CD14-positive monocyte (primary cell): Measurements from ENCODE around the gene CCDC90B. TPM values are rescaled to one million over a fixed set of nuclear protein-coding genes. Genes with fewer than 3 reads are reported as not detected.
"Not testable (repeated sequence)": the region's sequence is repeated elsewhere in the genome, so short reads cannot be mapped to it uniquely, and the experiment has no call there.

Experiments
- DNase-seq, 3 donors: peaks; one replicate each; pipeline ENCODE4 v3.0.0-alpha.2; 2011 to 2022
- H2AFZ ChIP-seq: 2 replicates; pipeline ENCODE4 v1.6.0; 2012; ENCODE audit warnings: mild to moderate bottlenecking, low read depth, low read length, inconsistent platforms; ENCODE audit not compliant: insufficient read depth, poor library complexity, severe bottlenecking
- H3K27ac ChIP-seq, 2 donors: 1 replicate in 1 of 2; 2 replicates in 1 of 2; pipeline ENCODE4 v1.5.1; 2012 to 2013; ENCODE audit warnings: low read length in 2 of 2, control low read depth in 1 of 2, inconsistent platforms in 1 of 2, low read depth in 1 of 2, mild to moderate bottlenecking in 1 of 2
- H3K27me3 ChIP-seq, 2 donors: one replicate each; pipeline versions ENCODE4 v1.6.0 to v1.6.1; 2011 to 2013; ENCODE audit warnings: low read length in 2 of 2; ENCODE audit not compliant: control insufficient read depth in 2 of 2, insufficient read depth in 2 of 2
- H3K36me3 ChIP-seq, 2 donors: replicated peaks in 1 of 2; 1 replicate in 1 of 2; 2 replicates in 1 of 2; pipeline versions ENCODE4 v1.5.1 to v1.6.1; 2012 to 2013; ENCODE audit warnings: low read length in 2 of 2, control low read depth in 1 of 2, inconsistent platforms in 1 of 2, mild to moderate bottlenecking in 1 of 2; ENCODE audit not compliant: insufficient read depth in 2 of 2, control insufficient read depth in 1 of 2
- H3K4me1 ChIP-seq, 2 donors: 1 replicate in 1 of 2; 2 replicates in 1 of 2; pipeline versions ENCODE4 v1.5.1 to v1.6.1; 2012 to 2013; ENCODE audit warnings: low read length in 2 of 2, control low read depth in 1 of 2, inconsistent platforms in 1 of 2, mild to moderate bottlenecking in 1 of 2, moderate library complexity in 1 of 2; ENCODE audit not compliant: insufficient read depth in 2 of 2, control insufficient read depth in 1 of 2
- H3K4me2 ChIP-seq: replicated peaks from 2 replicates; pipeline ENCODE3; 2012; ENCODE audit warnings: low read length, moderate library complexity, mild to moderate bottlenecking; ENCODE audit not compliant: poor library complexity, severe bottlenecking; ENCODE audit errors: extremely low read depth
- H3K4me3 ChIP-seq, 3 experiments: fragments of 200-600 bp in 1 of 3; sonication (generic) in 1 of 3; replicated peaks in 1 of 3; 1 replicate in 2 of 3; 2 replicates in 1 of 3; pipeline ENCODE4 v1.5.1; 2011 to 2013; ENCODE audit warnings: low read length in 3 of 3, mild to moderate bottlenecking in 3 of 3, control low read depth in 2 of 3, low read depth in 2 of 3, inconsistent platforms in 1 of 3, moderate library complexity in 1 of 3
- H3K79me2 ChIP-seq: 2 replicates; pipeline ENCODE4 v1.6.0; 2012; ENCODE audit warnings: mild to moderate bottlenecking, control low read depth, inconsistent platforms, low read length, moderate library complexity; ENCODE audit not compliant: insufficient read depth
- H3K9ac ChIP-seq: 2 replicates; pipeline ENCODE4 v1.6.0; 2017; ENCODE audit warnings: low read length, mild to moderate bottlenecking; ENCODE audit not compliant: insufficient read depth, poor library complexity, severe bottlenecking
- H3K9me3 ChIP-seq, 2 donors: replicated peaks in 1 of 2; 1 replicate in 1 of 2; 2 replicates in 1 of 2; pipeline versions ENCODE4 v1.5.1 to v1.6.1; 2012 to 2013; ENCODE audit warnings: low read length in 2 of 2, control low read depth in 1 of 2; ENCODE audit not compliant: control insufficient read depth in 1 of 2, insufficient read depth in 1 of 2
- H4K20me1 ChIP-seq: 2 replicates; pipeline ENCODE4 v1.6.0; 2012; ENCODE audit warnings: mild to moderate bottlenecking, low read length, control low read depth, moderate library complexity; ENCODE audit not compliant: insufficient read depth
- H3K27ac Mint-ChIP-seq, 7 donors: one replicate each; pipeline ENCODE4 v1.8.0; 2020; ENCODE audit warnings: mild to moderate bottlenecking in 7 of 7, mixed read lengths in 7 of 7, moderate library complexity in 6 of 7, inconsistent platforms in 2 of 7
- H3K27me3 Mint-ChIP-seq, 3 donors: one replicate each; pipeline ENCODE4 v1.8.0; 2021 to 2022; ENCODE audit warnings: low read depth in 3 of 3, mild to moderate bottlenecking in 3 of 3, mixed read lengths in 3 of 3, moderate library complexity in 3 of 3, inconsistent platforms in 1 of 3
- H3K36me3 Mint-ChIP-seq, 2 donors: one replicate each; pipeline ENCODE4 v1.8.0; 2020; ENCODE audit warnings: mixed read lengths in 2 of 2, inconsistent platforms in 1 of 2, mild to moderate bottlenecking in 1 of 2
- H3K4me1 Mint-ChIP-seq: one replicate; pipeline ENCODE4 v1.8.0; 2020; ENCODE audit warnings: mild to moderate bottlenecking, mixed read lengths
- H3K4me3 Mint-ChIP-seq, 2 donors: one replicate each; pipeline ENCODE4 v1.8.0; 2020; ENCODE audit warnings: mild to moderate bottlenecking in 2 of 2, mixed read lengths in 2 of 2, moderate library complexity in 1 of 2
- H3K9me3 Mint-ChIP-seq, 7 donors: one replicate each; pipeline ENCODE4 v1.8.0; 2020 to 2022; ENCODE audit warnings: mixed read lengths in 7 of 7, mild to moderate bottlenecking in 6 of 7, moderate library complexity in 6 of 7, inconsistent platforms in 2 of 7
- WGBS: methylation state at CpG from one replicate; pipeline ENCODE4 v1.1.5; 2013; ENCODE audit warnings: missing lambda C conversion rate; ENCODE audit not compliant: insufficient coverage; 5-methylcytosine and 5-hydroxymethylcytosine counted together
- intact Hi-C, 2 donors: fragments of 100-400 bp; cut with micrococcal nuclease; formaldehyde crosslinking; loops; one replicate each; pipeline versions ENCODE4 v1.15.0 to v1.15.1; 2023
- polyA plus RNA-seq, 3 donors: library from polyadenylated mRNA; depleted of rRNA in 1 of 3; unstranded in 2 of 3; stranded (reverse) in 1 of 3; fragments of 300-500 nt in 2 of 3; fragments of >200 nt in 1 of 3; fragmentation: Illumina TruSeq in 2 of 3; gene quantifications; 1 replicate in 2 of 3; 2 replicates in 1 of 3; pipeline ENCODE4 v1.2.3, GENCODE V29; 2012 to 2021
- TF ChIP-seq, protein P1 (sequence below): fragments of 200-600 bp; IDR thresholded peaks from one replicate; pipeline ENCODE4 v1.8.0; 2022; ENCODE audit warnings: antibody characterized with exemption, mild to moderate bottlenecking

The CCDC90B gene
- polyA plus RNA-seq, 3 donors = 15.3 to 46.2 (median 39.6) TPM

DNA sequence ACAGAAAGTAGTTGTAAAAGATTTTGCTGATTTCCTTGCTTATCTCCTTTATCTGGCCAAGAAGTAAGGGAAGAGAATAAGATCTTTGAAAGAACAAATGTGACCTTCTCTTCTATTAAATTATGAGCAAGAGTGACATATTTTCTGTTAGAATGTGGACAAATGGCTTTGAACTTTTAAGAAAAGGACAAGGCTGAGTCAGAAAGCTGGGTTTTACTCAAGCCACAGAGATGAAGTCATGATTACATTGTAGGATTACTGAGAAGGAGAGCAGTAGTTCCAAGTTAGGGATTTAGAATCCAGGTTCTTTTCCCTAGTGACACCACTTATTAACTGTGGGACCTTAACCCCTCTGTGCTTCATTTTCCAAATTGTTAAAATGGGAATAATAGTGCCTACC, 13.5 kb downstream of the CCDC90B start:
- Mint-ChIP-seq H3K9me3 (peaks cover 0 to 5% (median 3%) of the 10 kb centered on the region in 7 donors), H3K4me3 (no peak overlapping the region), H3K27ac (no peak overlapping the region), H3K27me3 (no peaks in the 10 kb centered on the region), H3K4me1 (no peaks in the 10 kb centered on the region), H3K36me3 (peaks cover 65 to 74% of the 10 kb centered on the region in 2 donors)
- peaks cover 43 to 62% of the 10 kb centered on the region in 2 donors for H3K36me3 ChIP-seq
- H3K4me1 ChIP-seq = no peaks in the 10 kb centered on the region
- no peaks in the 10 kb centered on the region for H3K79me2 ChIP-seq
- TF ChIP-seq, protein P1, sequence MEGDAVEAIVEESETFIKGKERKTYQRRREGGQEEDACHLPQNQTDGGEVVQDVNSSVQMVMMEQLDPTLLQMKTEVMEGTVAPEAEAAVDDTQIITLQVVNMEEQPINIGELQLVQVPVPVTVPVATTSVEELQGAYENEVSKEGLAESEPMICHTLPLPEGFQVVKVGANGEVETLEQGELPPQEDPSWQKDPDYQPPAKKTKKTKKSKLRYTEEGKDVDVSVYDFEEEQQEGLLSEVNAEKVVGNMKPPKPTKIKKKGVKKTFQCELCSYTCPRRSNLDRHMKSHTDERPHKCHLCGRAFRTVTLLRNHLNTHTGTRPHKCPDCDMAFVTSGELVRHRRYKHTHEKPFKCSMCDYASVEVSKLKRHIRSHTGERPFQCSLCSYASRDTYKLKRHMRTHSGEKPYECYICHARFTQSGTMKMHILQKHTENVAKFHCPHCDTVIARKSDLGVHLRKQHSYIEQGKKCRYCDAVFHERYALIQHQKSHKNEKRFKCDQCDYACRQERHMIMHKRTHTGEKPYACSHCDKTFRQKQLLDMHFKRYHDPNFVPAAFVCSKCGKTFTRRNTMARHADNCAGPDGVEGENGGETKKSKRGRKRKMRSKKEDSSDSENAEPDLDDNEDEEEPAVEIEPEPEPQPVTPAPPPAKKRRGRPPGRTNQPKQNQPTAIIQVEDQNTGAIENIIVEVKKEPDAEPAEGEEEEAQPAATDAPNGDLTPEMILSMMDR = no peak
- no peak overlapping the region for H3K4me2 ChIP-seq
- DNase-seq = no peak
- no peak overlapping the region for H2AFZ ChIP-seq
- H3K9ac ChIP-seq = no peak overlapping the region
- H3K9me3 ChIP-seq = no peaks in the 10 kb centered on the region
- H3K4me3 ChIP-seq = no peak overlapping the region
- intact Hi-C loops = no loop called here
- H4K20me1 ChIP-seq = no peaks in the 10 kb centered on the region
- no peaks in the 10 kb centered on the region for H3K27me3 ChIP-seq
- H3K27ac ChIP-seq = no peak overlapping the region

DNA sequence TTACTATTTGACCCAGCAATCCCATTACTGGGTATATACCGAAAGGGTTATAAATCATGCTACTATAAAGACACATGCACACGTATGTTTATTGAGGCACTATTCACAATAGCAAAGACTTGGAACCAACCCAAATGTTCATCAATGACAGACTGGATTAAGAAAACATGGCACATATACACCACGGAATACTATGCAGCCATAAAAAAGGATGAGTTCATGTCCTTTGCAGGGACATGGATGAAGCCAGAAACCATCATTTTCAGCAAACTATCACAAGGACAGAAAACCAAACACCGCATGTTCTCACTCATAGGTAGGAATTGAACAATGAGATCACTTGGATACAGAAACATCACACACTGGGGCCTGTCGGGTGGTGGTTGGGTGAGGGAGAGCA, 14.4 kb downstream of the CCDC90B start:
- H3K4me1 Mint-ChIP-seq, H3K9me3 Mint-ChIP-seq, H3K4me1 ChIP-seq, H3K79me2 ChIP-seq, H3K27me3 Mint-ChIP-seq, H3K9ac ChIP-seq, H3K9me3 ChIP-seq, H4K20me1 ChIP-seq, H3K27me3 ChIP-seq, intact Hi-C loops, H3K4me3 ChIP-seq, DNase-seq, H3K4me2 ChIP-seq, H3K4me3 Mint-ChIP-seq, H3K27ac Mint-ChIP-seq, H3K27ac ChIP-seq, H2AFZ ChIP-seq: not testable (repeated sequence)
- H3K36me3 ChIP-seq = peaks cover 38 to 59% of the 10 kb centered on the region in 2 donors
- H3K36me3 Mint-ChIP-seq = peaks cover 72 to 74% of the 10 kb centered on the region in 2 donors
- 81% methylated on average over 2 of the region's 5 CpGs for WGBS

DNA sequence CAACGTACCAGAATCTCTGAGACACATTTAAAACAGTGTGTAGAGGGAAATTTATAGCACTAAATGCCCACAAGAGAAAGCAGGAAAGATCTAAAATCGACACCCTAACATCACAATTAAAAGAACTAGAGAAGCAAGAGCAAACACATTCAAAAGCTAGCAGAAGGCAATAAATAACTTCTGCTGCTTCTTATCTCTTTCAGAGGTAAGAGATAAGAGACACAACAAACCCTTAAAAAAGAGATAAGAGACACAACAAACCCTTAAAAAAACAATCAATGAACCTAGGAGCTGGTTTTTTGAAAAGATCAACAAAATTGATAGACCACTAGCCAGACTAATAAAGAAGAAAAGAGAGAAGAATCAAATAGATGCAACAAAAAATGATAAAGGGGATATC, 17.1 kb downstream of the CCDC90B start:
- H3K4me3 ChIP-seq, H3K9me3 ChIP-seq, H2AFZ ChIP-seq, H3K4me1 ChIP-seq, H3K27ac ChIP-seq, H3K4me1 Mint-ChIP-seq, H3K27me3 Mint-ChIP-seq, H4K20me1 ChIP-seq, H3K9me3 Mint-ChIP-seq, DNase-seq, H3K4me3 Mint-ChIP-seq, H3K27me3 ChIP-seq, H3K4me2 ChIP-seq, H3K9ac ChIP-seq, H3K79me2 ChIP-seq, H3K27ac Mint-ChIP-seq, intact Hi-C loops: not testable (repeated sequence)
- H3K36me3 ChIP-seq = peaks cover 35 to 61% of the 10 kb centered on the region in 2 donors
- WGBS = no CpG with 5 or more reads among the region's 2 CpGs
- H3K36me3 Mint-ChIP-seq = peaks cover 80 to 84% of the 10 kb centered on the region in 2 donors
